HTERT RPE-1 (cell line): ENCODE data around the gene NUBPL.
"Not testable (repeated sequence)": the region's sequence is repeated elsewhere in the genome, so short reads cannot be mapped to it uniquely, and the experiment has no call there.

ENCODE experiments used
- in situ Hi-C: fragments of 300-500 bp; cut with MboI; formaldehyde crosslinking; loops from 4 replicates; pipeline ENCODE4 v1.14.3; 2020; ENCODE audit warnings: low sequenced_read_pairs

Gene NUBPL

DNA sequence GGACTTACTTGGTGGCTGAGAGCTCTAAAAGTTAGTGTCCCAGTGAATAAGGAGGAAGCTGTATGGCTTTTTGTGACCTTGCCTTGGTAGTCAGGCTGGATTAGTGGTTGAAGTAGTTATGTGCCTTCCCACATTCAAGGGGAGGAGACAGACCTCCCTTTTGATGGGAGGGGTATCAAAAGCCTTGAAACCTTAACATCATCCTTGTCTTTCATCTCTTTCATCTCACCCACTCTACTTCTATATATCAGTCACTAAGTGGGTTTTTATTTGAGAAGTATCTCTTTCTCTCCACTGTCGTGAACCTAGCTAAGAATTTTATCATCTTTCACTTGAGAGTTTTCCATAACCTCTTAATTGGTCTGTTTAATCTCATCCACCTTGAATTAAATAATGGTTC lies 15.7 kb downstream of the NUBPL start:
- in situ Hi-C loops, result no loop called here

DNA sequence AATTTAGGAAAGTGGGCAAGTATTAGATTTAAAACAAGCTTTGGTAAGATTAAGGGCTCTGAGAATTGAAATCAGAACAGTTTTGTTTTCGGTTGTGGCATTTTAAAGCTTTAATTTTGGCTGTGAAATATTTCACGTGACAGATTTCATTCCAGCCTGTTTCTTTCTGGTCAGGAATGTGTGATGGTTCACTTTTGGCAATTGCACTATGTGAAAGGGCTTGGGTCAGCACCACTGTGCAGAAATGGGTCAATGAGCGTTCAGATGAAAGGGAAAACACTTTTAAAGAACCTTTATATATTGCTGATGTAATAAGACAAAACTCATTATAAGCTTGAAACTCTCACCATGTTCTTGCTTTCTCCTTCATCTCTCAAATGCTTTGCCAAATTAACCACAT lies 17.1 kb downstream of the NUBPL start:
- in situ Hi-C loops, result no loop called here

- in situ Hi-C loops, result no loop called here
These were observed 17.7 kb downstream of the NUBPL start for GRCh38 chr14:31578792-31579501.

DNA sequence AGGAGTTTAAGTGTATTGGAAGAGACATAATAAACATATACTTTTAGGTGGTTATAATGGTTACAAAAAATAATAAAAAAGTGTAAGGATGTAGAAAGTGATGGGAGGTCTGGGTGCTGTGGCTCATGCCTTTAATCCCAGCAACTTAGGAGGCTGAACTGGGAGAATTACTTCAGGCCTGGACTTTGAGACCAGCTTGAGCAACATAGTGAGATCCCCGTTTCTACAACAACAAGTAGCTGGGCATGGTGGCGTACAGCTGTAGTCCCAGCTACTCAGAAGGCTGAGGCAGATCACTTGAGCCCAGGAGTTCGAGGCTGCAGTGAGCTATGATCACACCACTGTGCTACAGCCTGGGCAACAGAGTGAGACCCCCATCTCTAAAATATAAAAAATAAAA lies 19.0 kb downstream of the NUBPL start:
- in situ Hi-C loops, result no loop called here

GRCh38 chr14:31582286-31582691 lies 21.1 kb downstream of the NUBPL start:
- in situ Hi-C loops, result no loop called here

DNA sequence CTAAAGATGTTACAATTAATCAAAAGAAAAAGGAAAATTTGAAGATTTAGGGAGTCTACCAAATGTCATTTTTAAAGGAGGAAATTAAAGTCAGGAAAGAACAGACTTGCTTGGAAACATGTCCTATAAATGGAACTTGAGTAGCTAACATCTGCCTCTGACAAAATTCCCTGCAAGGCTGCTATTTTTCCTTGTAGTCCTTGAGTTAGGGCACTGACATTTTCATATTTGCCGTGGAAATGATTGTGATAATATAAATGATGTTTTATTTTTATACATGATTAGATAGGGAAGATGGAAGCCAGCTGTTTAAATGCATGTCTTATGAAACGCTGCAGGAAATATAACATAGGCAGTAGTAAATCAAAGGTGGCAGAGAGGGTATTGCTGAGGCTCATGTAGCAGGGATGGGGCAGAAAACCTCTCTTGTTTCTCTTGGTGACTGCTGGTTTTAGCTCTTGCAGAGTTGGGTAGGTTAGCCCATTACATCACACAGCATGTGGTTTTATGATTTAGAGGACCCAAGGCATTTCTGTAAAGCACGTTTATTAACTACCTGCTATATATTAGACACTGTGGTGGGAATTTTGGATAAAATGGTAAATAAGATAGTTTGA lies 21.7 kb downstream of the NUBPL start:
- in situ Hi-C loops, result no loop called here

GRCh38 chr14:31590206-31590605 lies 29.0 kb downstream of the NUBPL start:
- in situ Hi-C loops, result no loop called here

DNA sequence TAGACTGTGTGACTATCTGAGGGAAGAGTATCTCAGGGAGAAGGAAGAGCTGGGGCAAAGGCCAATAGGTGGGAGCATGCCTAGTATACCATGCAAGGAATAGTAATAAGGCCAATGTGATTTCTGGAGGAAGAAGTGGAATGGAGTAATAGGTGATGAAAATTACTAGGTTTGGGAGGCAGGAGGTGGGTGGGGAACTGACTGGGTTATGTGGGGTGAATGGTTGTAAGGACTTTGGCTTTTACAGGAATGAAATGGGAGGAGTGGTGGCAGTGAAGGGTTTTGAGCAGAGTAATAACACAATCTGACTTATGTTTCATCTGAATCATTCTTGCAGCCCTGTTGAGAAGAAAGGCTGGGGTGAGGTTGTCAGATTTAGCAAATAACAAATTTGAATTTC lies 30.9 kb downstream of the NUBPL start:
- in situ Hi-C loops, result no loop called here

DNA sequence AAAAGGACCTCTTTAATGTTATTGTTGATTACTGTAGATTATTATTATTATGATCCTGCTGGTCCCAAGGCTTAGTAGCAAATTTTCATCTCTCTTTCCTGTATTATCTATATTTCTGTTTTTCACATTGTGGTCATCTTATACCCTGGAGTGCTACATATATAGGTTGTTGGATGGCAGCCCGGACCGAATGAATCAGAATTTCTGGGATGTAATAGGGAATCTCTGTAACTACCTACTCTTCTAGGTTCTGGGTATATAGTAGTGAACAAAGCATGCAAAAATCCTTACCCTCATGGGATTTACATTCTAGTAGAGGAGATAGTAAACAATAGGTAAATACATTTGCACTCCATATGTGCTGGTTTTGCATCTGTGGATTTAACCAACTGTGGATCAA lies 31.4 kb downstream of the NUBPL start:
- in situ Hi-C loops, result no loop called here

- in situ Hi-C loops, result no loop called here
These were observed 35.3 kb downstream of the NUBPL start for GRCh38 chr14:31596342-31597095.

DNA sequence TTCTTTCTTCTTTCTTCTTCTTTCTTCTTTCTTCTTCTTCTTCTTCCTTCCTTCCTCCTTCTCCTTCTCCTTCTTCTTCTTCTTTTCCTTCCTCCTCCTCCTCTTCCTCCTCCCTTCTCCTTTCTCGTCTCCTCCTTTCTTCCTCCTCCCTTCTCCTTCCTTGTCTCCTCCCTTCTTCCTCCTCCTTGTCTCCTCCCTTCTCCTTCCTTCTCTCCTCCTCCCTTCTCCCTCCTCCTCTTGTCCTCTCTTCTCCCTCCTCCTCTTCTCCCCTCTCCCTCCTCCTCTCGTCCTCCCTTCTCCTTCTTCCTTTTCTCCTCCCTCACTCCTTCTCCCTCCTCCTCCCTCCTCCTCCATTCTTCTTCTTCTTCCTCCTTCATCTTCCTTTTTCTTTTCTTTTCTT lies 44.5 kb downstream of the NUBPL start:
- in situ Hi-C loops, result no loop called here

DNA sequence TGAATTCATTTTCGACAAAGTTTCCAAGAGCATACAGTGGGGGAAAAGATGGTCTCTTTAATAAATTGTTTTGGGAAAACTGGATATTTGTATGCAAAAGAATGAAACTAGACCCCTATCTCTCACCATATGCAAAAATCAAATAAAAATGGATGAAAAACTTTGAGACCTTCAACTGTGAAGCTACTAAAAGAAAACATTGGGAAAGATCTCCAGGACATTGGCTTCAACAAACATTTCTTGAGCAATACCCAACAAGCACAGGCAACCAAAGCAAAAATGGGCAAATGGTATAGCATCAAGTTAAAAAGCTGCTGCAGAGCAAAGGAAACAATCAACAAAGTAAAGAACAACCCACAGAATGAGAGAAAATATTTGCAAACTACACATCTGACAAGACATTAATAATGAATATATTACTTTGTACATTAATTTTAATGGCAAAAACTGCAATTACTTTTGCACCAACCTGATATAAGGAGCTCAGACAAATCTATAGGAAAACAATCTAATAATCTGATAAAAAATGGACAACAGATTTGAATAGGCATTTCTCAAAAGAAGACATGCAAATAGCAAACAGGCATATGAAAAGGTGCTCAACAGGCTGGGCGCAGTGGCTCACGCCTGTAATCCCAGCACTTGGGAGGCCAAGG lies 50.7 kb downstream of the NUBPL start:
- in situ Hi-C loops, result no loop called here

DNA sequence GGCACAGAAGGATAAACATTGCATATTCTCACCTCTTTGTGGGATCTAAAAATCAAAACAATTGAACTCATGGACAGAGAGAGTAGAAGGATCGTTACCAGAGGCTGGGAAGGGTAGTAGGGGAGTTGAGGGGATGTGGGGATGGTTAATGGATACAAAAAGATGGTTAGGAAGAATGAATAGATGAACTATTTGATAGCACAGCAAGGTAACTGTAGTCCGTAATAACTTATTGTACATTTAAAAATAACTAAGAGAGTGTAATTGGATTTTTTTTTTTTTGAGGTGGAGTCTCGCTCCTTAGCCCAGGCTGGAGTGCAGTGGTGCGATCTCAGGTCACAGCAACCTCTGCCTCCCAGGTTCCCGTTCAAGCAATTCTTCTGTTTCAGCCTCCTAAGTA lies 52.0 kb downstream of the NUBPL start:
- in situ Hi-C loops, result no loop called here

DNA sequence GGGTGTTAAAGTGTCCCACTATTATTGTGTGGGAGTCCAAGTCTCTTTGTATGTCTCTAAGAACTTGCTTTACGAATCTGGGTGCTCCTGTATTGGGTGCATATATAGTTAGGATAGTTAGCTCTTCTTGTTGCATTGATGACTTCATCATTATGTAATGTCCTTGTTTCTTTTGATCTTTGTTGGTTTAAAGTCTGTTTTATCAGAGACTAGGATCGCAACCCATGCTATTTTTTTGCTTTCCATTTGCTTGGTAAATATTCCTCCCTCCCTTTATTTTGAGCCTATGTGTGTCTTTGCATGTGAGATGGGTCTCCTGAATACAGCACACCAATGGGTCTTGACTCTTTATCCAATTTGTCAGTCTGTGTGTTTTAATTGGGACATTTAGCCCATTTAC lies 57.7 kb downstream of the NUBPL start:
- in situ Hi-C loops, result not testable (repeated sequence)

DNA sequence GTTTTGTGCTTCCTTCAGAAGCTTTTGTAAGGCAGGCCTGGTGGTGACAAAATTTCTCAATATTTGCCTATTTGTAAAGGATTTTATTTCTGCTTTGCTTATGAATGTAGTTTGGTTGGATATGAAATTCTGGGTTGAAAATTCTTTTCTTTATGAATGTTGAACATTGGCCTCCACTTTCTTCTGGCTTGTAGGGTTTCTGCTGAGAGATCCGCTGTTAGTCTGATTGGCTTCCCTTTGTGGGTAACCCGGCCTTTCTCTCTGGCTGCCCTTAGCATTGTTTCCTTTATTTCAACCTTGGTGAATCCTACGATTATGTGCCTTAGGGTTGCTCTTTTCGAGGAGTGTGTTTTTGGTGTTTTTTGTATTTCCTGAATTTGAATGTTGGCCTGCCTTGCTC lies 58.2 kb downstream of the NUBPL start:
- in situ Hi-C loops, result no loop called here

DNA sequence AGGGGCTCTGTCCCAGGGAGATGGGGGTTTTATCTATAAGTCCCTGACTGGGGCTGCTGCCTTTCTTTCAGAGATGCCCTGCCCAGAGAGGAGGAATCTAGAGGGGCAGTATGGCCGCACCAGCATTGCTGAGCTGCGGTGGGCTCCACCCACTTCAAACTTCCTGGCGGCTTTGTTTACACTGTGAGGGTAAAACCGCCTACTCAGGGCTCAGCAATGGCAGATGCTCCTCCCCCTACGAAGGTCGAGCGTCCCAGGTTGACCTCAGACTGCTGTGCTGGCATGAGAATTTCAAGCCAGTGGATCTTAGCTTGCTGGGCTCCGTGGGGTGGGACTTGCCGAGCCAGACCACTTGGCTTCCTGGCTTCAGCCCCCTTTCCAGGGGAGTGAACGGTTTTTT lies 59.7 kb downstream of the NUBPL start:
- in situ Hi-C loops, result not testable (repeated sequence)

- in situ Hi-C loops, result no loop called here
These were observed 60.9 kb downstream of the NUBPL start for GRCh38 chr14:31622060-31622459.

DNA sequence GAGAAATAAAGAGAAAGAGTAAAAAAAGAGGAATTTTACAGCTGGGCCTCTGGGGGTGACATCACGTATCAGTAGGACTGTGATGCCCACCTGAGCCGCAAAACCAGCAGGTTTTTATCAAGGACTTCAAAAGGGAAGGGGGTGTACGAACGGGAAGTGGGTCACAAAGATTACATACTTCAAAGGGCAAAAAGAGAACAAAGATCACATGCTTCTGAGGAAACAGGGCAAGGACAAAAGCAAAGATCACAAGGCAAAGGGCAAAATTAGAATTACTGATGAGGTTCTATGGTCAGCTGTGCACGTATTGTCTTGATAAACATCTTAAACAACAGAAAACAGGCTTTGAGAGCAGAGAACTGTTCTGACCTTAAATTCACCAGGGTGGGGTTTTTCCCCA lies 91.7 kb downstream of the NUBPL start:
- in situ Hi-C loops, result not testable (repeated sequence)

GRCh38 chr14:31657917-31658316 lies 96.7 kb downstream of the NUBPL start:
- in situ Hi-C loops, result no loop called here

DNA sequence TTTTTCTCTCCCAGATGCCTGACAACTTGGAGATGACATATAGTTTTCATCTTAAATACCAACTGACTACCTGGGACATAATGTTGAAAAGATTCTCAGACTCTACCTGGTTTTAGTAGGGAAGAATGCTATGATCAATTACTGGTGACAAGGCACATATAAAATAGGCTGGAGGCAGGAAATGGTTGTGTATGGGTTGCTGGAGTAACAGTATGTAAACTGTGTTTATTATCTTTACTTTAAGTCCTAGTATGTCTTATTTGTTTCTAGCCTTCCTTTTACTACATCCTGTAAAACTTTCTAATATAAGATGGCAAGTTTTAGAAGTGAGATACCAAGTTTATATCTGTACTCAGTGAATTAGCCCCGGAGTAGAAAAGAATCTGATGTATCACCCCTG lies 98.1 kb downstream of the NUBPL start:
- in situ Hi-C loops, result no loop called here

DNA sequence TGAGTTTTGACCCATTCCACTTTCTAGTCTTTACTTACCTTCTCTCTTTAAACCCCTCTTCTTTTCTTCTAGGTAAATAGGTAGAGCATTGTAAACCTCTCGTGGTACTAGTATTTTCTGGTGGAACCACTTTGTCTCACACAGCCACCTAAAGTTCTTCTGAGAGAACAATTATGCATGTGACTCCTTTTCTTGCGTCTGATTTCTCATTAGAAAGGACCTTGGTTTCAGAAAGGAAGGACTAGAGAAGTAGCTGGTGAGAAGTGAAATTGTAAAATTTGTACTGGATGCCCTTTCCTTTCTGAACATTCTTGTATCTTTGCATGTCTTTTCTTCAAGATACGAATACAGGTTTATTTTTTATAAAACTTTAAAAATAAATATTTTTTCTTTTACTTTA lies 99.0 kb downstream of the NUBPL start:
- in situ Hi-C loops, result no loop called here

- in situ Hi-C loops, result no loop called here
These were observed 99.5 kb downstream of the NUBPL start for GRCh38 chr14:31660728-31661127.
